HepG2 (cell line): ENCODE data around the gene CAP2.

Source experiments
- ARNT ChIP-seq: fragments of 450-650 bp; IDR thresholded peaks from 2 replicates; pipeline ENCODE4 v1.6.1; 2017
- ATF1 ChIP-seq: IDR thresholded peaks from 2 replicates; pipeline ENCODE4 v1.6.1; 2016; ENCODE audit warnings: mild to moderate bottlenecking, control low read depth
- NRL ChIP-seq: sonication (generic); formaldehyde crosslinking; IDR thresholded peaks from 2 replicates; pipeline ENCODE4 v1.5.0; 2020; ENCODE audit warnings: missing genetic modification reagents, mild to moderate bottlenecking, moderate library complexity, borderline replicate concordance
- POLR2A ChIP-seq, 2 experiments: IDR thresholded peaks; 2 replicates each; pipeline ENCODE4 v1.6.1; 2011; ENCODE audit warnings: low read depth in 2 of 2, low read length in 2 of 2, mild to moderate bottlenecking in 1 of 2, moderate library complexity in 1 of 2; ENCODE audit not compliant: insufficient read depth in 1 of 2
- RAD51 ChIP-seq: fragments of 450-650 bp; IDR thresholded peaks from 2 replicates; pipeline ENCODE4 v1.6.1; 2016; ENCODE audit warnings: borderline replicate concordance

DNA sequence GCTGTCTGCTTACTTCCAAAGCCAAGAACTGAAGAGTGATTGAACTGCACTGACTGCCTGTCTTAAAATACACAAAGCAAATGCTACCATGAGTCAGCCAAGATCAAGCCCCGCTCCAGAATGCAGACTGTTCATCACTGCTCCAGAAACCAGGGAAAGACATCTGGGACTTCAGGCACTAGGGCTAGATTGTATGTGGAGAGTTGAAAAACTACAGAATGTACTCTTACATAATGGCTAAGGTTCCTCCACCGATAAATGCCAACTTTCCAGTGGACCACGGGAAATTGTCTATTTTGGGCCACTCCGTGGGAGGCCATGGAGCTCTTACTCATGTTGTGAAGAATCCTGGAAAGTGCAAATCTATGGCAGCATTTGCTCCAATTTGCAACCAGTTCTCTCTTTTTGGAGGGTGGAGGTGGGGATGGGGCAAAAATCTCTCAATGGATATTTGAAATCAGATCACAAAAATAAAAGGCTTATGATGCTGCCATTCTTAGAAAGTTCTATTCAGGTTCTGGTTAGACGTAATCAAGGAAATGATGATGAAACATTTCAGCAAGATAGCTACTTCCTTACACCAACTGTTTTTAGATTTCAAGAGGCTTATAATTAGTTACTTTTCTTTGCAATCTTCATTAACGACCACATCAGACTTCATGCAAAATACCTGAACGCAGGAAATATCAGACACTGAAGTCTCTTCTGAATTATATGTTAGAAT, 11.8 kb upstream of the CAP2 start:
- no peak for TF ChIP-seq RAD51
- TF ChIP-seq NRL (CRISPR knock-in tag): no peak
- no peak for TF ChIP-seq ATF1 (CRISPR knock-in tag)
- no peak for TF ChIP-seq ARNT
- no peak for TF ChIP-seq POLR2A (IDR thresholded peaks at IDR 0.05; ENCODE audit: insufficient read depth in 1 of 2, low read depth in 2 of 2, low read length in 2 of 2)
